H1 (cell line): ENCODE data around the gene TMEM92. TPM values are rescaled to one million over a fixed set of nuclear protein-coding genes. Genes with fewer than 3 reads are reported as not detected.

Source experiments
- CTCF ChIA-PET: fragments of 300-600 bp; sonication (Branson Sonifier 250); formaldehyde crosslinking; loops from one replicate; lab custom pipeline; 2021; ENCODE audit not compliant: partially characterized antibody; lab: Charles Lee
- POLR2A ChIA-PET: fragments of 300-600 bp; sonication (Branson Sonifier 250); formaldehyde crosslinking; loops from one replicate; lab custom pipeline; 2021; ENCODE audit warnings: inconsistent platforms; ENCODE audit not compliant: partially characterized antibody; lab: Charles Lee
- DNase-seq, 2 experiments: peaks; one replicate each; pipeline versions ENCODE4 v3.0.0 to v3.0.0-alpha.2; 2010 to 2022; ENCODE audit warnings: low spot score in 2 of 2, low read depth in 1 of 2, mixed read lengths in 1 of 2
- FAIRE-seq: peaks from 2 replicates; lab custom pipeline; 2011; peaks lifted over from hg19 to GRCh38; lab: Jason Lieb, UNC
- H2AFZ ChIP-seq: 2 replicates; pipeline ENCODE4 v1.8.1; 2012; ENCODE audit warnings: low read length, inconsistent platforms
- H2AK5ac ChIP-seq: 2 replicates; pipeline ENCODE4 v1.6.1; 2013; ENCODE audit warnings: low read depth, low read length
- H2BK120ac ChIP-seq: replicated peaks from 2 replicates; pipeline ENCODE3; 2013; ENCODE audit warnings: low read depth, low read length, inconsistent platforms
- H2BK12ac ChIP-seq: 2 replicates; pipeline ENCODE4 v1.6.1; 2013; ENCODE audit warnings: low read depth, low read length
- H2BK15ac ChIP-seq: 2 replicates; pipeline ENCODE4 v1.6.1; 2013; ENCODE audit warnings: low read length
- H2BK20ac ChIP-seq: 2 replicates; pipeline ENCODE4 v1.6.1; 2013; ENCODE audit warnings: low read length
- H2BK5ac ChIP-seq: 2 replicates; pipeline ENCODE4 v1.6.1; 2013; ENCODE audit warnings: low read depth, low read length
- H3K14ac ChIP-seq: 2 replicates; pipeline ENCODE4 v1.6.1; 2013; ENCODE audit warnings: inconsistent platforms; ENCODE audit not compliant: insufficient read length
- H3K18ac ChIP-seq: 2 replicates; pipeline ENCODE4 v1.6.1; 2013; ENCODE audit warnings: low read length; ENCODE audit errors: extremely low read depth
- H3K23ac ChIP-seq: 2 replicates; pipeline ENCODE4 v1.6.1; 2013; ENCODE audit warnings: inconsistent platforms; ENCODE audit not compliant: insufficient read length
- H3K23me2 ChIP-seq: 2 replicates; pipeline ENCODE4 v1.6.1; 2013; ENCODE audit warnings: low read depth, low read length
- H3K27ac ChIP-seq: 2 replicates; pipeline ENCODE4 v1.6.1; 2011; ENCODE audit warnings: low read depth, low read length, inconsistent platforms
- H3K27me3 ChIP-seq, 4 experiments: replicated peaks in 1 of 4; 1 replicate in 1 of 4; 2 replicates in 3 of 4; pipeline versions ENCODE4 v1.6.1 to v1.8.1; 2011 to 2013; ENCODE audit warnings: low read length in 3 of 4, mild to moderate bottlenecking in 3 of 4, inconsistent platforms in 2 of 4, mixed read lengths in 2 of 4, moderate library complexity in 1 of 4; ENCODE audit not compliant: control insufficient read depth in 3 of 4, insufficient read depth in 3 of 4; ENCODE audit errors: extremely low read depth in 1 of 4
- H3K36me3 ChIP-seq, 4 experiments: 2 replicates each; pipeline versions ENCODE4 v1.6.1 to v1.8.1; 2011 to 2013; ENCODE audit warnings: mild to moderate bottlenecking in 4 of 4, low read length in 3 of 4, moderate library complexity in 2 of 4, control low read depth in 1 of 4, inconsistent platforms in 1 of 4; ENCODE audit not compliant: insufficient read depth in 4 of 4, control insufficient read depth in 2 of 4
- H3K4ac ChIP-seq: replicated peaks from 2 replicates; pipeline ENCODE3; 2013; ENCODE audit warnings: low read length, low read depth, mixed read lengths, inconsistent platforms; ENCODE audit not compliant: insufficient read length
- H3K4me1 ChIP-seq, 4 experiments: replicated peaks in 1 of 4; 1 replicate in 1 of 4; 2 replicates in 3 of 4; pipeline versions ENCODE4 v1.6.1 to v1.8.1; 2011 to 2013; ENCODE audit warnings: low read length in 3 of 4, inconsistent platforms in 2 of 4, mixed read lengths in 1 of 4; ENCODE audit not compliant: insufficient read depth in 4 of 4, control insufficient read depth in 3 of 4
- H3K4me2 ChIP-seq, 2 experiments: 2 replicates each; pipeline versions ENCODE4 v1.6.1 to v1.8.1; 2011 to 2013; ENCODE audit warnings: low read depth in 2 of 2, low read length in 2 of 2, control low read depth in 1 of 2, inconsistent platforms in 1 of 2, mild to moderate bottlenecking in 1 of 2; ENCODE audit not compliant: insufficient read depth in 1 of 2
- H3K4me3 ChIP-seq, 4 experiments: fragments of 200-600, 300-600 bp in 1 of 4; sonication (generic), shearing (Covaris generic), sonication (Bioruptor Twin) in 1 of 4; 2 replicates each; pipeline versions ENCODE4 v1.5.1 to v1.8.1; 2011 to 2016; ENCODE audit warnings: low read length in 4 of 4, low read depth in 3 of 4, control low read depth in 2 of 4, inconsistent platforms in 2 of 4, mild to moderate bottlenecking in 2 of 4, mixed read lengths in 1 of 4, moderate library complexity in 1 of 4; ENCODE audit not compliant: insufficient read depth in 2 of 4; ENCODE audit errors: extremely low read depth in 1 of 4
- H3K56ac ChIP-seq: replicated peaks from 2 replicates; pipeline ENCODE3; 2013; ENCODE audit warnings: low read depth, mild to moderate bottlenecking, mixed read lengths, low read length, inconsistent platforms; ENCODE audit not compliant: insufficient read length
- H3K79me1 ChIP-seq: 2 replicates; pipeline ENCODE4 v1.6.1; 2013; ENCODE audit warnings: low read depth, low read length, control low read depth
- H3K79me2 ChIP-seq, 2 experiments: 2 replicates each; pipeline versions ENCODE4 v1.6.1 to v1.8.1; 2012 to 2013; ENCODE audit warnings: low read length in 2 of 2, mild to moderate bottlenecking in 2 of 2, inconsistent platforms in 1 of 2; ENCODE audit not compliant: insufficient read depth in 2 of 2, control insufficient read depth in 1 of 2
- H3K9ac ChIP-seq, 4 experiments: replicated peaks in 1 of 4; 1 replicate in 1 of 4; 2 replicates in 3 of 4; pipeline versions ENCODE4 v1.6.1 to v1.8.1; 2011 to 2013; ENCODE audit warnings: low read depth in 3 of 4, low read length in 3 of 4, control low read depth in 2 of 4, mild to moderate bottlenecking in 2 of 4, moderate library complexity in 2 of 4, inconsistent platforms in 1 of 4; ENCODE audit errors: extremely low read depth in 1 of 4
- H3K9me3 ChIP-seq, 2 experiments: 2 replicates each; pipeline versions ENCODE4 v1.6.1 to v1.8.1; 2012 to 2013; ENCODE audit warnings: mild to moderate bottlenecking in 2 of 2, moderate library complexity in 2 of 2, control low read depth in 1 of 2, inconsistent platforms in 1 of 2, low read depth in 1 of 2, low read length in 1 of 2, mixed read lengths in 1 of 2; ENCODE audit not compliant: insufficient read depth in 2 of 2
- H4K20me1 ChIP-seq, 2 experiments: replicated peaks in 1 of 2; 2 replicates each; pipeline versions ENCODE3 to v1.8.1; 2011 to 2013; ENCODE audit warnings: inconsistent platforms in 2 of 2, low read length in 2 of 2, mild to moderate bottlenecking in 1 of 2; ENCODE audit not compliant: insufficient read depth in 2 of 2, control insufficient read depth in 1 of 2
- H4K5ac ChIP-seq: 2 replicates; pipeline ENCODE4 v1.6.1; 2013; ENCODE audit warnings: low read length, low read depth, mixed read lengths, inconsistent platforms; ENCODE audit not compliant: insufficient read length
- H4K8ac ChIP-seq: 2 replicates; pipeline ENCODE4 v1.8.0; 2013; ENCODE audit warnings: mild to moderate bottlenecking, moderate library complexity, low read length, inconsistent platforms; ENCODE audit not compliant: insufficient read depth; ENCODE audit errors: extremely low read depth
- H4K91ac ChIP-seq: replicated peaks from 2 replicates; pipeline ENCODE3; 2013; ENCODE audit warnings: low read length, mixed read lengths, inconsistent platforms; ENCODE audit not compliant: insufficient read length
- ASH2L ChIP-seq: fragments of 200-600, 300-600 bp; sonication (generic); IDR thresholded peaks from one replicate; pipeline ENCODE4 v1.7.1; 2017; ENCODE audit warnings: low read length
- ATF2 ChIP-seq: IDR thresholded peaks from 2 replicates; pipeline ENCODE4 v1.6.1; 2012; ENCODE audit warnings: low read length, inconsistent platforms
- BRCA1 ChIP-seq: IDR thresholded peaks from 2 replicates; pipeline ENCODE4 v1.6.1; 2012; ENCODE audit warnings: low read depth, low read length, improper control_type of control experiment
- CBX5 ChIP-seq: fragments of 300-800, 300-1000 bp; sonication (generic); IDR thresholded peaks from 2 replicates; pipeline ENCODE4 v1.7.1; 2016; ENCODE audit warnings: antibody characterized with exemption, low read length, low read depth
- EZH2 ChIP-seq: fragments of 200-600 bp; sonication (generic); IDR thresholded peaks from 2 replicates; pipeline ENCODE4 v1.7.1; 2012; ENCODE audit warnings: low read depth, mild to moderate bottlenecking, moderate library complexity, low read length, inconsistent platforms; ENCODE audit not compliant: severe bottlenecking
- HDAC2 ChIP-seq, 2 experiments: fragments of 300-600 bp in 1 of 2; sonication (generic) in 1 of 2; IDR thresholded peaks; 2 replicates each; pipeline ENCODE4 v1.6.1; 2011 to 2012; ENCODE audit warnings: low read depth in 2 of 2, low read length in 2 of 2, mild to moderate bottlenecking in 2 of 2, moderate library complexity in 2 of 2, borderline replicate concordance in 1 of 2, inconsistent platforms in 1 of 2
- KDM1A ChIP-seq: fragments of 200-600, 300-600 bp; sonication (generic); IDR thresholded peaks from 2 replicates; pipeline ENCODE4 v1.7.1; 2016; ENCODE audit warnings: mild to moderate bottlenecking, low read length, borderline replicate concordance
- KDM4A ChIP-seq: IDR thresholded peaks from one replicate; pipeline ENCODE4 v1.7.1; 2012; ENCODE audit warnings: low read depth, mild to moderate bottlenecking, moderate library complexity, low read length, inconsistent platforms; ENCODE audit not compliant: severe bottlenecking
- SIN3A ChIP-seq, 2 experiments: IDR thresholded peaks in 1 of 2; conservative IDR thresholded peaks in 1 of 2; 2 replicates each; pipeline ENCODE4 v1.6.1; 2011 to 2012; ENCODE audit warnings: low read length in 2 of 2, improper control_type of control experiment in 1 of 2, low read depth in 1 of 2, mild to moderate bottlenecking in 1 of 2
- TAF7 ChIP-seq: optimal IDR thresholded peaks from 2 replicates; pipeline ENCODE3; 2011; ENCODE audit warnings: low read depth, mild to moderate bottlenecking, inconsistent platforms, low read length, moderate library complexity, borderline replicate concordance
- TEAD4 ChIP-seq: IDR thresholded peaks from 2 replicates; pipeline ENCODE4 v1.6.1; 2012; ENCODE audit warnings: low read depth, low read length, inconsistent platforms, mixed read lengths
- YY1 ChIP-seq: IDR thresholded peaks from 2 replicates; pipeline ENCODE4 v1.6.1; 2011; ENCODE audit warnings: low read depth, mild to moderate bottlenecking, low read length
- WGBS, 2 experiments: shearing (Covaris generic) in 1 of 2; methylation state at CpG; one replicate each; pipeline versions ENCODE4 v1.1.6 to v1.1.7; 2013 to 2015; ENCODE audit warnings: low lambda C conversion rate in 2 of 2, mixed read lengths in 2 of 2, inconsistent platforms in 1 of 2, low coverage in 1 of 2, missing lambda C conversion rate in 1 of 2; ENCODE audit not compliant: insufficient replicate concordance in 2 of 2, insufficient coverage in 1 of 2, insufficient read length in 1 of 2; ENCODE audit errors: extremely low coverage in 1 of 2, missing lambda C conversion rate in 1 of 2; 5-methylcytosine and 5-hydroxymethylcytosine counted together
- polyA plus RNA-seq, 7 experiments: library from polyadenylated mRNA; depleted of rRNA in 3 of 7; stranded (reverse) in 5 of 7; unstranded in 2 of 7; fragments of >200 nt in 5 of 7; fragments of 200-250 nt in 2 of 7; gene quantifications; 1 replicate in 5 of 7; 2 replicates in 1 of 7; 4 replicates in 1 of 7; pipeline versions ENCODE4 v1.2.1 to v1.2.3, GENCODE V29; 2011 to 2013; ENCODE audit warnings: missing spikeins in 2 of 7, mixed read lengths in 2 of 7
- total RNA-seq: library from RNA; stranded (reverse); fragmentation: NEBNext Ultra II Directional; extraction: Animal tissue kit (Norgen Biotek cat#: 25700); gene quantifications from 2 replicates; pipeline ENCODE4 v1.2.1, GENCODE V29; 2021

Gene TMEM92
- total and polyA plus RNA-seq, 2 of the 8 experiments (the other 6 are each of a cell fraction or from before 2014, with no cell fraction given), result 11.9 to 24.8 TPM

DNA sequence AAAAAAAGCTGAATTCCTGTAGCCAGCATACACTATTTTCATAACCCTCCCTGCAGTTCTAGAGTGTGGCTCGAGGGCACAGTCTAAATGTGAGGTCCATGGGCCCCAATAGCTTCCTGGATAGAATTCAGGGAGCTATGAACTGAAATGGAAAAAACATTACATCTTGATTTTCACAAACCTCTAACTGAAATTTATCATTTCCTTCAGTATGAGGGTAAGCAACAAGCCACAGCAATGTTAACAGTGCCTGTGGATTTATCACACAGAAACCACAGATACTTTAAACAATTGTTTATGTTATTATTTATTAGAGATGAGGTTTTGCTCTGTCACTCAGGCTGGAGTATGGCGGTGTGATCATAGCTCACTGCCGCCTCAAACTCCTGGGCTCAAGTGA lies 18.2 kb downstream of the TMEM92 start:
- Histone ChIP-seq H3K23ac (no peak overlapping the region), H2BK5ac (no peak overlapping the region), H2AK5ac (no peak overlapping the region), H2BK120ac (no peak overlapping the region), H2BK15ac (no peak overlapping the region), H2BK12ac (no peak overlapping the region), H3K4ac (no peak overlapping the region), H3K79me2 (no peaks in the 10 kb centered on the region), H3K56ac (no peak overlapping the region), H4K20me1 (no peaks in the 10 kb centered on the region), H3K4me2 (no peak overlapping the region), H2BK20ac (no peak overlapping the region), H3K18ac (no peak overlapping the region), H3K4me3 (no peak overlapping the region), H2AFZ (no peak overlapping the region), H3K23me2 (no peaks in the 10 kb centered on the region), H3K4me1 (peaks cover 0 to 1% (median under 1%) of the 10 kb centered on the region in 4 experiments; a peak in 2 of 7 replicates), H3K14ac (no peak overlapping the region), H4K5ac (no peak overlapping the region), H3K9me3 (no peaks in the 10 kb centered on the region), H4K8ac (no peak overlapping the region), H3K79me1 (no peaks in the 10 kb centered on the region), H3K27ac (no peak overlapping the region), H3K27me3 (no peaks in the 10 kb centered on the region; a peak in 1 of 7 replicates), H3K36me3 (no peaks in the 10 kb centered on the region), H3K9ac (no peak overlapping the region), H4K91ac (no peak overlapping the region)
- POLR2A ChIA-PET, result interaction anchor here (0.7 to 1.5 kb wide), 3 partner anchors 11 to 84 kb away, joined by 3 read pairs; no protein-coding TSS in a partner anchor
- DNase-seq (no peak), FAIRE-seq (no peak)
- 86% methylated on average over 3 of the region's 3 CpGs; no CpG with 5 or more reads in 1 of the 2 experiments for WGBS, 2 experiments
- CTCF ChIA-PET, result interaction anchor here (0.7 to 41.5 kb wide), 10 partner anchors 10 to 188 kb away, joined by 3 to 1349 read pairs (median 4); partner anchors contain the start of genes COL1A1, SGCA and TMEM92
- no peak for TF ChIP-seq KDM1A
- no peak for TF ChIP-seq CBX5
- no peak for TF ChIP-seq ATF2
- TF ChIP-seq YY1, result no peak
- no peak for TF ChIP-seq HDAC2 (IDR thresholded peaks at IDR 0.05; ENCODE audit: borderline replicate concordance in 1 of 2, low read depth in 2 of 2, low read length in 2 of 2)
- no peak for TF ChIP-seq TAF7
- TF ChIP-seq KDM4A, result no peak
- no peak for TF ChIP-seq SIN3A (conservative IDR thresholded peaks at IDR 0.05 in 1 of 2, IDR thresholded peaks at IDR 0.05 in 1 of 2; ENCODE audit: low read depth in 1 of 2, low read length in 2 of 2)
- no peak for TF ChIP-seq TEAD4
- TF ChIP-seq EZH2, result no peak
- TF ChIP-seq ASH2L, result no peak
- no peak for TF ChIP-seq BRCA1
